OCI-LY1 (cell line): ENCODE results near the gene DIP2B.

Experiments
- CTCF ChIP-seq: fragments of 200-600 bp; sonication (generic), shearing (Covaris generic); IDR thresholded peaks from 2 replicates; pipeline ENCODE4 v1.5.1; 2017; ENCODE audit warnings: mild to moderate bottlenecking, antibody characterized with exemption, low read length, moderate library complexity, mixed read lengths
- EZH2 ChIP-seq: fragments of 200-600 bp; sonication (generic), shearing (Covaris generic); IDR thresholded peaks from 2 replicates; pipeline ENCODE4 v1.8.0; 2017; ENCODE audit warnings: borderline replicate concordance, mixed run types, mild to moderate bottlenecking, antibody characterized with exemption, low read length, moderate library complexity, mixed read lengths

DNA sequence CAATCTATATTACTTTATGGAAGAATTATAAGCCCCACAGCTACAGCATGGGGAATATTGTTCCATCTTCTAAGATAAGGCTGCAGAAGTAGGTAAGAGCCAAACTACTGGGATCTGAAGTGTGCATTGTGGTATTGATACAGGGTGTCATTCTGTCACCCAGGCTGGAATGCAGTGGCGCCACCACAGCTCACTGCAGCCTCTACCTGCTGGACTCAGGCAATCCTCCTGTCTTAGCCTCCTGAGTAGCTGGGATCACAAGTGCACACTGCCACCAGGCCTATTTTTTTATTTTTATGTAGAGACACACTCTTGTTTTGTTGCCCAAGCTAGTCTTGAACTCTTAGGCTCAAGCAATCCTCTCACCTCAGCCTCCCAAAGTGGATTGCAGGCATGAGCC lies 21.3 kb upstream of the DIP2B start:
- TF ChIP-seq CTCF (no peak), EZH2 (no peak)
